ENCODE results near the gene DNAH14. TPM values are rescaled to one million over a fixed set of nuclear protein-coding genes. Genes with fewer than 3 reads are reported as not detected.
"Not testable (repeated sequence)": the region's sequence is repeated elsewhere in the genome, so short reads cannot be mapped to it uniquely, and the experiment has no call there.

The DNAH14 gene
- total RNA-seq, 1 experiment from 2014 or later = 57.3 TPM

DNA sequence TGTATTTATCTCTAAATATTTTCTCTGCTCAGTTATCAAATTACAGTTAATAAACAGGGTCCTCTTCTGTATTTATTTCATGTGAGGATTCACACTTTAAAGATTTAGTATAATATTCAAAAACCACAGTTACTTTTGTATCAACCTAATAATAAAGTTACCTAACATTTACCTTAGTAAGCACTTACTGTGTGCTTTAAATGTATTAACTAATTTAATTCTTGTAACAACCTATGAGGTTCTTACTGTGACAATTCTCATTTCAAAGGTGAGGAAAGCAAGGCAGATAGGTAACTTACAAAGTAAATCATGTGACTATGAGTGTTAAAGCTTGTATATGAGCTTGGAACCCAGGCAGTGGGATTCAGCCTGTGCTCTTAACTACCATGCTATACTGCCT, 30.2 kb downstream of the DNAH14 start:
- POLR2A ChIA-PET = no interaction called here
- H3K4me1 ChIP-seq = no peaks in the 10 kb centered on the region
- H3K27me3 ChIP-seq (replicated peaks; ENCODE audit: control insufficient read depth, insufficient read depth, low read length) = no peaks in the 10 kb centered on the region
- H3K4me1 Mint-ChIP-seq (ENCODE audit: low read depth, unreplicated experiment) = no peaks in the 10 kb centered on the region
- H3K9me3 Mint-ChIP-seq (ENCODE audit: unreplicated experiment) = no peaks in the 10 kb centered on the region
- H3K9me3 ChIP-seq = no peaks in the 10 kb centered on the region
- H3K27ac Mint-ChIP-seq (ENCODE audit: unreplicated experiment) = no peak overlapping the region
- no peak for DNase-seq
- H3K4me3 ChIP-seq (ENCODE audit: low read depth, low read length) = no peak overlapping the region
- BruUV-seq (replicated peaks) = no TSS peak
- intact Hi-C loops (cut with micrococcal nuclease; ENCODE audit: unreplicated experiment) = no loop called here
- H3K36me3 Mint-ChIP-seq (ENCODE audit: insufficient read depth, unreplicated experiment) = peaks cover 6% of the 10 kb centered on the region
- TF ChIP-seq, protein P1, sequence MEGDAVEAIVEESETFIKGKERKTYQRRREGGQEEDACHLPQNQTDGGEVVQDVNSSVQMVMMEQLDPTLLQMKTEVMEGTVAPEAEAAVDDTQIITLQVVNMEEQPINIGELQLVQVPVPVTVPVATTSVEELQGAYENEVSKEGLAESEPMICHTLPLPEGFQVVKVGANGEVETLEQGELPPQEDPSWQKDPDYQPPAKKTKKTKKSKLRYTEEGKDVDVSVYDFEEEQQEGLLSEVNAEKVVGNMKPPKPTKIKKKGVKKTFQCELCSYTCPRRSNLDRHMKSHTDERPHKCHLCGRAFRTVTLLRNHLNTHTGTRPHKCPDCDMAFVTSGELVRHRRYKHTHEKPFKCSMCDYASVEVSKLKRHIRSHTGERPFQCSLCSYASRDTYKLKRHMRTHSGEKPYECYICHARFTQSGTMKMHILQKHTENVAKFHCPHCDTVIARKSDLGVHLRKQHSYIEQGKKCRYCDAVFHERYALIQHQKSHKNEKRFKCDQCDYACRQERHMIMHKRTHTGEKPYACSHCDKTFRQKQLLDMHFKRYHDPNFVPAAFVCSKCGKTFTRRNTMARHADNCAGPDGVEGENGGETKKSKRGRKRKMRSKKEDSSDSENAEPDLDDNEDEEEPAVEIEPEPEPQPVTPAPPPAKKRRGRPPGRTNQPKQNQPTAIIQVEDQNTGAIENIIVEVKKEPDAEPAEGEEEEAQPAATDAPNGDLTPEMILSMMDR (IDR thresholded peaks at IDR 0.05; ENCODE audit: insufficient read depth in 1 of 2, low read depth in 1 of 2, low read length in 1 of 2, severe bottlenecking in 1 of 2, unreplicated experiment in 1 of 2) = no peak
- CTCF ChIA-PET = no interaction called here
- no peaks in the 10 kb centered on the region for H3K27me3 Mint-ChIP-seq (ENCODE audit: insufficient read depth, unreplicated experiment)
- no peaks in the 10 kb centered on the region; the same call in none of the 2 replicates for H3K36me3 ChIP-seq (ENCODE audit: control insufficient read depth, insufficient read depth, low read length)
- no peak overlapping the region for H3K4me3 Mint-ChIP-seq (ENCODE audit: unreplicated experiment)

DNA sequence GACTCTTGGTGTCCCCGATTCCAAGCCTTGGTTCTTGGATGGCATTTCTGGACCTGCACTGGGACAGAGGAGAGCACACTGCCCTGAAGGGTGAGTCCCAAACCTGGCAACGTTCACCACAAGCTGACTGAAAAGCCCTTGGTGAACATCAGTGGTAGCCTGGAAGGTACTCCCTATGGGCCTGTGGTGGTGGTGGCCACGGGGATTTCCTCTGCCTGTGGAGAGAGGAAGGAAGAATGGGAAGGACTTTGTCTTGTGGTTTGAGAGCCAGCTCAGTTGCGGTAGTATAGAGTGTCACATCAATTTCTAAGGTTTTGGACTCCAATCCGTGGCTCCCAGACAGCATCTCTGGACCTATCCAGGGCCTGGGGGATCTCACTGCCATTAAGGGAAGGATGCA, 50.7 kb downstream of the DNAH14 start:
- Mint-ChIP-seq H3K9me3 (ENCODE audit: unreplicated experiment) (peaks cover 11% of the 10 kb centered on the region), H3K4me3 (ENCODE audit: unreplicated experiment) (no peak overlapping the region), H3K27me3 (ENCODE audit: insufficient read depth, unreplicated experiment) (no peaks in the 10 kb centered on the region), H3K27ac (ENCODE audit: unreplicated experiment) (no peak overlapping the region), H3K4me1 (ENCODE audit: low read depth, unreplicated experiment) (peaks cover 7% of the 10 kb centered on the region), H3K36me3 (ENCODE audit: insufficient read depth, unreplicated experiment) (no peaks in the 10 kb centered on the region)
- Histone ChIP-seq H3K4me1 (peaks cover 3% of the 10 kb centered on the region; the same call in 1 of the 2 replicates), H3K4me3 (ENCODE audit: low read depth, low read length) (no peak overlapping the region), H3K9me3 (no peaks in the 10 kb centered on the region), H3K36me3 (ENCODE audit: control insufficient read depth, insufficient read depth, low read length) (no peaks in the 10 kb centered on the region), H3K27me3 (replicated peaks; ENCODE audit: control insufficient read depth, insufficient read depth, low read length) (no peaks in the 10 kb centered on the region)
- POLR2A ChIA-PET = no interaction called here
- BruUV-seq (replicated peaks) = no TSS peak
- CTCF ChIA-PET = no interaction called here
- DNase-seq = no peak
- TF ChIP-seq, protein P1 (IDR thresholded peaks at IDR 0.05; ENCODE audit: insufficient read depth in 1 of 2, low read depth in 1 of 2, low read length in 1 of 2, severe bottlenecking in 1 of 2, unreplicated experiment in 1 of 2) = no peak
- intact Hi-C loops (cut with micrococcal nuclease; ENCODE audit: unreplicated experiment) = no loop called here

DNA sequence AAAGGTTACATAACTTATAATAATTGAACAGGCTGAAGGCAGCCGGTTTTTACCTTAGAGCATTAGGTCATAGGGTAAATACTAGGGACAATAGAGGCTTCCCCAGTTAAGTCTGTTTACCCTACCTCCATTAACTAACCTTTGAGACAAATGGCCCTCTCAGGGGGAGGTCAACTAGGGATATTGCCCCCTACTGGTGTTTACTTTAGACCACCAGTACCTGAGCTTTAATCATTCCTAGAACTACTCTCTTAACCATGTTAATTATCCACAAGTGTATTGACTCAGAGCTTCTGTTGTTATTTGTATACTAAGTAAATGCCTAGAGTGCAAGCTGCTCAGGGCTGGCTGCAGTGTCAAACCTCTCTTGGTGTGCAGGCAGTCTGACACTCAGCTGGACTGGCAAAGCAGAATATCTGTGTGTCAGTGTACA, 52.5 kb downstream of the DNAH14 start:
- H3K9me3 ChIP-seq; POLR2A ChIA-PET; H3K36me3 ChIP-seq (ENCODE audit: control insufficient read depth, insufficient read depth, low read length); H3K4me3 ChIP-seq (ENCODE audit: low read depth, low read length); H3K4me1 Mint-ChIP-seq (ENCODE audit: low read depth, unreplicated experiment); DNase-seq; H3K27me3 Mint-ChIP-seq (ENCODE audit: insufficient read depth, unreplicated experiment); H3K4me3 Mint-ChIP-seq (ENCODE audit: unreplicated experiment); H3K4me1 ChIP-seq; H3K36me3 Mint-ChIP-seq (ENCODE audit: insufficient read depth, unreplicated experiment); intact Hi-C loops (cut with micrococcal nuclease; ENCODE audit: unreplicated experiment); H3K27me3 ChIP-seq (replicated peaks; ENCODE audit: control insufficient read depth, insufficient read depth, low read length); H3K27ac Mint-ChIP-seq (ENCODE audit: unreplicated experiment); CTCF ChIA-PET; BruUV-seq (replicated peaks): not testable (repeated sequence)
- H3K9me3 Mint-ChIP-seq (ENCODE audit: unreplicated experiment) = peaks cover 24% of the 10 kb centered on the region

DNA sequence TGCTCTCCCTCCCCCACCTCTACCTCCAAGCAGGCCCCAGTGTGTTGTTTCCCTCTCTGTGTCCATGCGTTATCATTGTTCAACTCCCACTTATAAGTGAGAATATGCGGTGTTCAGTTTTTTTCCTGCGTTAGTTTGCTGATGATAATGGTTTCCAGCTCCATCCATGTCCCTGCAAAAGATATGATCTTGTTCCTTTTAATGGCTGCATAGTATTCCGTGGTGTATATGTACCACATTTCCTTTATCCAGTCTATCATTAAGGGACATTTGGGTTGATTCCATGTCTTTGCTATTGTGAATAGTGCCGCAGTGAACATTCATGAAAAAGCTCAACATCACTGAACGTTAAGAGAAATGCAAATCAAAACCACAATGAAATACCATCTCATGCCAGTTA, 58.6 kb downstream of the DNAH14 start:
- ChIA-PET CTCF (no interaction called here), POLR2A (no interaction called here)
- intact Hi-C loops (cut with micrococcal nuclease; ENCODE audit: unreplicated experiment) = no loop called here
- DNase-seq = no peak
- Mint-ChIP-seq H3K4me1 (ENCODE audit: low read depth, unreplicated experiment) (no peaks in the 10 kb centered on the region), H3K4me3 (ENCODE audit: unreplicated experiment) (no peak overlapping the region), H3K27me3 (ENCODE audit: insufficient read depth, unreplicated experiment) (no peaks in the 10 kb centered on the region), H3K9me3 (ENCODE audit: unreplicated experiment) (peaks cover 18% of the 10 kb centered on the region), H3K36me3 (ENCODE audit: insufficient read depth, unreplicated experiment) (peaks cover 6% of the 10 kb centered on the region), H3K27ac (ENCODE audit: unreplicated experiment) (no peak overlapping the region)
- Histone ChIP-seq H3K9me3 (no peaks in the 10 kb centered on the region), H3K27me3 (replicated peaks; ENCODE audit: control insufficient read depth, insufficient read depth, low read length) (no peaks in the 10 kb centered on the region), H3K4me1 (no peaks in the 10 kb centered on the region), H3K4me3 (ENCODE audit: low read depth, low read length) (no peak overlapping the region), H3K36me3 (ENCODE audit: control insufficient read depth, insufficient read depth, low read length) (no peaks in the 10 kb centered on the region)
- no TSS peak for BruUV-seq (replicated peaks)
- TF ChIP-seq, protein P1 (IDR thresholded peaks at IDR 0.05; ENCODE audit: insufficient read depth in 1 of 2, low read depth in 1 of 2, low read length in 1 of 2, severe bottlenecking in 1 of 2, unreplicated experiment in 1 of 2) = no peak

All from Caco-2 (cell line).